CD14-positive monocyte (primary cell): Measurements from ENCODE around the gene CLEC4A. TPM values are rescaled to one million over a fixed set of nuclear protein-coding genes. Genes with fewer than 3 reads are reported as not detected.
"Not testable (repeated sequence)": the region's sequence is repeated elsewhere in the genome, so short reads cannot be mapped to it uniquely, and the experiment has no call there.

Source experiments
- DNase-seq, 3 donors: peaks; one replicate each; pipeline ENCODE4 v3.0.0-alpha.2; 2011 to 2022
- H2AFZ ChIP-seq: 2 replicates; pipeline ENCODE4 v1.6.0; 2012; ENCODE audit warnings: mild to moderate bottlenecking, low read depth, low read length, inconsistent platforms; ENCODE audit not compliant: insufficient read depth, poor library complexity, severe bottlenecking
- H3K27ac ChIP-seq, 2 donors: 1 replicate in 1 of 2; 2 replicates in 1 of 2; pipeline ENCODE4 v1.5.1; 2012 to 2013; ENCODE audit warnings: low read length in 2 of 2, control low read depth in 1 of 2, inconsistent platforms in 1 of 2, low read depth in 1 of 2, mild to moderate bottlenecking in 1 of 2
- H3K27me3 ChIP-seq, 2 donors: one replicate each; pipeline versions ENCODE4 v1.6.0 to v1.6.1; 2011 to 2013; ENCODE audit warnings: low read length in 2 of 2; ENCODE audit not compliant: control insufficient read depth in 2 of 2, insufficient read depth in 2 of 2
- H3K36me3 ChIP-seq, 2 donors: replicated peaks in 1 of 2; 1 replicate in 1 of 2; 2 replicates in 1 of 2; pipeline versions ENCODE4 v1.5.1 to v1.6.1; 2012 to 2013; ENCODE audit warnings: low read length in 2 of 2, control low read depth in 1 of 2, inconsistent platforms in 1 of 2, mild to moderate bottlenecking in 1 of 2; ENCODE audit not compliant: insufficient read depth in 2 of 2, control insufficient read depth in 1 of 2
- H3K4me1 ChIP-seq, 2 donors: 1 replicate in 1 of 2; 2 replicates in 1 of 2; pipeline versions ENCODE4 v1.5.1 to v1.6.1; 2012 to 2013; ENCODE audit warnings: low read length in 2 of 2, control low read depth in 1 of 2, inconsistent platforms in 1 of 2, mild to moderate bottlenecking in 1 of 2, moderate library complexity in 1 of 2; ENCODE audit not compliant: insufficient read depth in 2 of 2, control insufficient read depth in 1 of 2
- H3K4me2 ChIP-seq: replicated peaks from 2 replicates; pipeline ENCODE3; 2012; ENCODE audit warnings: low read length, moderate library complexity, mild to moderate bottlenecking; ENCODE audit not compliant: poor library complexity, severe bottlenecking; ENCODE audit errors: extremely low read depth
- H3K4me3 ChIP-seq, 3 experiments: fragments of 200-600 bp in 1 of 3; sonication (generic) in 1 of 3; replicated peaks in 1 of 3; 1 replicate in 2 of 3; 2 replicates in 1 of 3; pipeline ENCODE4 v1.5.1; 2011 to 2013; ENCODE audit warnings: low read length in 3 of 3, mild to moderate bottlenecking in 3 of 3, control low read depth in 2 of 3, low read depth in 2 of 3, inconsistent platforms in 1 of 3, moderate library complexity in 1 of 3
- H3K79me2 ChIP-seq: 2 replicates; pipeline ENCODE4 v1.6.0; 2012; ENCODE audit warnings: mild to moderate bottlenecking, control low read depth, inconsistent platforms, low read length, moderate library complexity; ENCODE audit not compliant: insufficient read depth
- H3K9ac ChIP-seq: 2 replicates; pipeline ENCODE4 v1.6.0; 2017; ENCODE audit warnings: low read length, mild to moderate bottlenecking; ENCODE audit not compliant: insufficient read depth, poor library complexity, severe bottlenecking
- H3K9me3 ChIP-seq, 2 donors: replicated peaks in 1 of 2; 1 replicate in 1 of 2; 2 replicates in 1 of 2; pipeline versions ENCODE4 v1.5.1 to v1.6.1; 2012 to 2013; ENCODE audit warnings: low read length in 2 of 2, control low read depth in 1 of 2; ENCODE audit not compliant: control insufficient read depth in 1 of 2, insufficient read depth in 1 of 2
- H4K20me1 ChIP-seq: 2 replicates; pipeline ENCODE4 v1.6.0; 2012; ENCODE audit warnings: mild to moderate bottlenecking, low read length, control low read depth, moderate library complexity; ENCODE audit not compliant: insufficient read depth
- H3K27ac Mint-ChIP-seq, 7 donors: one replicate each; pipeline ENCODE4 v1.8.0; 2020; ENCODE audit warnings: mild to moderate bottlenecking in 7 of 7, mixed read lengths in 7 of 7, moderate library complexity in 6 of 7, inconsistent platforms in 2 of 7
- H3K27me3 Mint-ChIP-seq, 3 donors: one replicate each; pipeline ENCODE4 v1.8.0; 2021 to 2022; ENCODE audit warnings: low read depth in 3 of 3, mild to moderate bottlenecking in 3 of 3, mixed read lengths in 3 of 3, moderate library complexity in 3 of 3, inconsistent platforms in 1 of 3
- H3K36me3 Mint-ChIP-seq, 2 donors: one replicate each; pipeline ENCODE4 v1.8.0; 2020; ENCODE audit warnings: mixed read lengths in 2 of 2, inconsistent platforms in 1 of 2, mild to moderate bottlenecking in 1 of 2
- H3K4me1 Mint-ChIP-seq: one replicate; pipeline ENCODE4 v1.8.0; 2020; ENCODE audit warnings: mild to moderate bottlenecking, mixed read lengths
- H3K4me3 Mint-ChIP-seq, 2 donors: one replicate each; pipeline ENCODE4 v1.8.0; 2020; ENCODE audit warnings: mild to moderate bottlenecking in 2 of 2, mixed read lengths in 2 of 2, moderate library complexity in 1 of 2
- H3K9me3 Mint-ChIP-seq, 7 donors: one replicate each; pipeline ENCODE4 v1.8.0; 2020 to 2022; ENCODE audit warnings: mixed read lengths in 7 of 7, mild to moderate bottlenecking in 6 of 7, moderate library complexity in 6 of 7, inconsistent platforms in 2 of 7
- CTCF ChIP-seq: fragments of 200-600 bp; IDR thresholded peaks from one replicate; pipeline ENCODE4 v1.8.0; 2022; ENCODE audit warnings: antibody characterized with exemption, mild to moderate bottlenecking
- WGBS: methylation state at CpG from one replicate; pipeline ENCODE4 v1.1.5; 2013; ENCODE audit warnings: missing lambda C conversion rate; ENCODE audit not compliant: insufficient coverage; 5-methylcytosine and 5-hydroxymethylcytosine counted together
- intact Hi-C, 2 donors: fragments of 100-400 bp; cut with micrococcal nuclease; formaldehyde crosslinking; loops; one replicate each; pipeline versions ENCODE4 v1.15.0 to v1.15.1; 2023
- polyA plus RNA-seq, 3 donors: library from polyadenylated mRNA; depleted of rRNA in 1 of 3; unstranded in 2 of 3; stranded (reverse) in 1 of 3; fragments of 300-500 nt in 2 of 3; fragments of >200 nt in 1 of 3; fragmentation: Illumina TruSeq in 2 of 3; gene quantifications; 1 replicate in 2 of 3; 2 replicates in 1 of 3; pipeline ENCODE4 v1.2.3, GENCODE V29; 2012 to 2021

The CLEC4A gene
- polyA plus RNA-seq, 3 donors, result 122 to 365 (median 297) TPM

- H3K9me3 ChIP-seq, intact Hi-C loops, H3K27me3 ChIP-seq, H3K4me1 ChIP-seq, DNase-seq, H3K4me3 ChIP-seq, H3K4me1 Mint-ChIP-seq, H2AFZ ChIP-seq, H3K9ac ChIP-seq, H3K27me3 Mint-ChIP-seq, H3K9me3 Mint-ChIP-seq, H3K27ac Mint-ChIP-seq, H3K27ac ChIP-seq, H3K4me2 ChIP-seq, H3K4me3 Mint-ChIP-seq: not testable (repeated sequence)
- peaks cover 83 to 96% of the 10 kb centered on the region in 2 donors for H3K36me3 Mint-ChIP-seq
- Histone ChIP-seq H4K20me1 (peaks cover 52% of the 10 kb centered on the region), H3K36me3 (peaks cover 73 to 88% of the 10 kb centered on the region in 2 donors), H3K79me2 (peaks cover 10% of the 10 kb centered on the region)
- 97% methylated on average over 15 of the region's 23 CpGs for WGBS
Observed at GRCh38 chr12:8134398-8134930, 11.0 kb downstream of the CLEC4A start.

GRCh38 chr12:8141647-8142046 is 18.2 kb downstream of the CLEC4A start:
- H3K9me3 Mint-ChIP-seq, result peaks cover 9 to 18% (median 16%) of the 10 kb centered on the region in 7 donors
- H3K4me3 ChIP-seq, H3K27me3 ChIP-seq, H3K27ac Mint-ChIP-seq, H3K4me1 Mint-ChIP-seq, H3K27ac ChIP-seq, H3K4me1 ChIP-seq, H3K9ac ChIP-seq, intact Hi-C loops, H2AFZ ChIP-seq, DNase-seq, H3K4me2 ChIP-seq, H3K27me3 Mint-ChIP-seq, H3K4me3 Mint-ChIP-seq, H3K9me3 ChIP-seq, H4K20me1 ChIP-seq, H3K79me2 ChIP-seq: not testable (repeated sequence)
- peaks cover 37 to 58% of the 10 kb centered on the region in 2 donors for H3K36me3 ChIP-seq
- peaks cover 57 to 59% of the 10 kb centered on the region in 2 donors for H3K36me3 Mint-ChIP-seq
- 98% methylated on average over 6 of the region's 8 CpGs for WGBS

GRCh38 chr12:8143261-8143660 is 19.8 kb downstream of the CLEC4A start:
- H3K36me3 ChIP-seq, result peaks cover 21 to 42% of the 10 kb centered on the region in 2 donors
- Mint-ChIP-seq H3K9me3 (peaks cover 9 to 18% (median 16%) of the 10 kb centered on the region in 7 donors), H3K27me3 (peaks cover 2 to 6% (median 3%) of the 10 kb centered on the region in 3 donors), H3K36me3 (peaks cover 41 to 44% of the 10 kb centered on the region in 2 donors), H3K4me3 (no peak overlapping the region), H3K4me1 (no peaks in the 10 kb centered on the region), H3K27ac (peak overlapping the region in 2 of 7 donors; percentile 27 to 50)
- H2AFZ ChIP-seq, result no peak overlapping the region
- no peak overlapping the region for H3K4me2 ChIP-seq
- no peak overlapping the region for H3K27ac ChIP-seq
- no peaks in the 10 kb centered on the region for H3K79me2 ChIP-seq
- intact Hi-C loops, result no loop called here
- H3K4me3 ChIP-seq, result no peak overlapping the region
- no peaks in the 10 kb centered on the region for H4K20me1 ChIP-seq
- no peaks in the 10 kb centered on the region for H3K27me3 ChIP-seq
- no peak overlapping the region for H3K9ac ChIP-seq
- H3K4me1 ChIP-seq, result no peaks in the 10 kb centered on the region
- peaks cover 7 to 8% of the 10 kb centered on the region in 2 donors for H3K9me3 ChIP-seq
- DNase-seq, result no peak
- no peak for TF ChIP-seq CTCF
